K562 (cell line): ENCODE data around the gene DROSHA. TPM values are rescaled to one million over a fixed set of nuclear protein-coding genes. Genes with fewer than 3 reads are reported as not detected.

Source experiments
- ATAC-seq: fragments of 200-7000 bp; cut with Tn5 transposase; 3 replicates; pipeline ENCODE4 v1.9.1; 2020; ENCODE audit warnings: moderate library complexity
- BruUV-seq: library from RNA; stranded (reverse); fragments of 400-500 nt; replicated peaks from 2 replicates; lab custom pipeline; 2021; lab: Mats Ljungman, UMichigan
- CTCF ChIA-PET: fragments of 300-600 bp; formaldehyde crosslinking; extraction: SDS; loops from one replicate; lab custom pipeline; 2021; ENCODE audit warnings: low intra/inter-chr PET ratio; lab: Yijun Ruan, JAX
- POLR2A ChIA-PET: fragments of 300-600, 350-650 bp; sonication (Branson Sonifier 250); formaldehyde crosslinking; extraction: SDS; loops from one replicate; lab custom pipeline; 2021; ENCODE audit warnings: antibody characterized with exemption, inconsistent platforms; lab: Yijun Ruan, JAX
- DNase-seq, 4 experiments: peaks; one replicate each; pipeline versions ENCODE4 v3.0.0 to v3.0.0-alpha.2; 2011 to 2018; ENCODE audit warnings: low spot score in 3 of 4, mixed read lengths in 3 of 4; ENCODE audit errors: extremely low read depth in 1 of 4
- FAIRE-seq: peaks from 2 replicates; lab custom pipeline; 2011; peaks lifted over from hg19 to GRCh38; lab: Jason Lieb, UNC
- H2AFZ ChIP-seq: 2 replicates; pipeline ENCODE4 v1.6.0; 2011; ENCODE audit warnings: low read depth, low read length, control low read depth, inconsistent platforms
- H3K27ac ChIP-seq: fragments of 200-600 bp; 3 replicates; pipeline ENCODE4 v1.8.0; 2011; ENCODE audit warnings: low read depth, mild to moderate bottlenecking, control low read depth, inconsistent platforms, low read length, moderate library complexity, mixed read lengths; ENCODE audit errors: extremely low read depth
- H3K27me3 ChIP-seq, 2 experiments: fragments of 300-600 bp in 1 of 2; 2 replicates in 1 of 2; 3 replicates in 1 of 2; pipeline versions ENCODE4 v1.6.0 to v1.8.0; 2011; ENCODE audit warnings: inconsistent platforms in 2 of 2, low read length in 2 of 2, mild to moderate bottlenecking in 1 of 2, mixed read lengths in 1 of 2, moderate library complexity in 1 of 2; ENCODE audit not compliant: control insufficient read depth in 2 of 2, insufficient read depth in 2 of 2
- H3K36me3 ChIP-seq: fragments of 300-600 bp; 3 replicates; pipeline ENCODE4 v1.8.0; 2011; ENCODE audit warnings: mild to moderate bottlenecking, low read length, inconsistent platforms; ENCODE audit not compliant: control insufficient read depth, insufficient read depth
- H3K4me1 ChIP-seq, 2 experiments: fragments of 200-600 bp in 1 of 2; replicated peaks in 1 of 2; 2 replicates in 1 of 2; 3 replicates in 1 of 2; pipeline versions ENCODE4 v1.5.1 to v1.8.0; 2011; ENCODE audit warnings: inconsistent platforms in 2 of 2, low read length in 2 of 2, mild to moderate bottlenecking in 1 of 2, mixed read lengths in 1 of 2, moderate library complexity in 1 of 2; ENCODE audit not compliant: control insufficient read depth in 2 of 2, insufficient read depth in 2 of 2
- H3K4me2 ChIP-seq: 2 replicates; pipeline ENCODE4 v1.6.1; 2011; ENCODE audit warnings: low read length, control low read depth, inconsistent platforms, mixed read lengths; ENCODE audit not compliant: insufficient read depth
- H3K4me3 ChIP-seq: fragments of 200-600 bp; sonication (generic), shearing (Covaris generic); 2 replicates; pipeline ENCODE4 v1.5.1; 2016; ENCODE audit warnings: control low read depth, inconsistent platforms
- H3K79me2 ChIP-seq: fragments of 200-600 bp; 3 replicates; pipeline ENCODE4 v1.8.0; 2011; ENCODE audit warnings: low read length, inconsistent platforms; ENCODE audit not compliant: control insufficient read depth, insufficient read depth
- H3K9ac ChIP-seq, 2 experiments: 2 replicates each; pipeline versions ENCODE4 v1.6.0 to v1.6.1; 2011; ENCODE audit warnings: low read depth in 2 of 2, low read length in 2 of 2, control low read depth in 1 of 2, inconsistent platforms in 1 of 2, mild to moderate bottlenecking in 1 of 2, mixed read lengths in 1 of 2; ENCODE audit not compliant: insufficient read depth in 1 of 2
- H3K9me1 ChIP-seq: one replicate; pipeline ENCODE4 v1.6.0; 2011; ENCODE audit warnings: inconsistent platforms, mild to moderate bottlenecking, low read length, moderate library complexity; ENCODE audit not compliant: control insufficient read depth, insufficient read depth
- H3K9me3 ChIP-seq: replicated peaks from 2 replicates; pipeline ENCODE4 v1.5.1; 2011; ENCODE audit warnings: low read depth, low read length, inconsistent platforms; ENCODE audit not compliant: control insufficient read depth, insufficient read depth
- H4K20me1 ChIP-seq: replicated peaks from 2 replicates; pipeline ENCODE4 v1.6.1; 2011; ENCODE audit warnings: low read length, inconsistent platforms, mixed read lengths; ENCODE audit not compliant: control insufficient read depth, insufficient read depth
- BRCA1 ChIP-seq, 2 experiments: fragments of 450-650 bp in 1 of 2; sonication (generic) in 1 of 2; formaldehyde crosslinking in 1 of 2; IDR thresholded peaks; 2 replicates each; pipeline versions ENCODE4 v1.5.0 to v1.6.1; 2017 to 2020; ENCODE audit warnings: mild to moderate bottlenecking in 1 of 2, missing genetic modification reagents in 1 of 2
- KAT2B ChIP-seq: IDR thresholded peaks from one replicate; pipeline ENCODE4 v1.6.1; 2012; ENCODE audit warnings: low read depth, mild to moderate bottlenecking, control low read depth, inconsistent platforms, low read length, moderate library complexity
- MYBL2 ChIP-seq, 2 experiments: fragments of 450-650 bp in 1 of 2; sonication (generic) in 1 of 2; formaldehyde crosslinking in 1 of 2; IDR thresholded peaks; 2 replicates each; pipeline versions ENCODE4 v1.6.1 to v1.8.1; 2017 to 2022; ENCODE audit warnings: borderline replicate concordance in 1 of 2, inconsistent platforms in 1 of 2, low read depth in 1 of 2, mild to moderate bottlenecking in 1 of 2, missing genetic modification reagents in 1 of 2, moderate library complexity in 1 of 2
- PHF8 ChIP-seq: fragments of 200-600 bp; sonication (generic); IDR thresholded peaks from 2 replicates; pipeline ENCODE4 v1.6.1; 2012; ENCODE audit warnings: mixed run types, mild to moderate bottlenecking, inconsistent platforms, low read length, moderate library complexity, borderline replicate concordance
- SETDB1 ChIP-seq: IDR thresholded peaks from one replicate; pipeline ENCODE4 v1.6.1; 2012; ENCODE audit warnings: low read length, control low read depth, inconsistent platforms
- TRIM28 ChIP-seq: fragments of 450-650 bp; IDR thresholded peaks from 2 replicates; pipeline ENCODE4 v1.6.1; 2017
- ZBTB8A ChIP-seq: fragments of 450-650 bp; IDR thresholded peaks from 2 replicates; pipeline ENCODE4 v1.6.1; 2018; ENCODE audit warnings: mild to moderate bottlenecking, moderate library complexity; ENCODE audit not compliant: partially characterized antibody
- WGBS: fragments of 100-300 bp; shearing (Covaris generic); methylation state at CpG from one replicate; pipeline ENCODE4 v1.1.6; 2016; ENCODE audit warnings: low coverage, mixed read lengths; ENCODE audit not compliant: insufficient coverage; ENCODE audit errors: missing lambda C conversion rate; 5-methylcytosine and 5-hydroxymethylcytosine counted together
- in situ Hi-C: fragments of 300-500 bp; cut with MboI; formaldehyde crosslinking; loops from 4 replicates; pipeline ENCODE4 v1.15.0; 2018; ENCODE audit warnings: inconsistent platforms, mixed read lengths
- intact Hi-C: fragments of 100-400 bp; cut with micrococcal nuclease; formaldehyde crosslinking; loops from 2 replicates; pipeline ENCODE4 v1.14.2; 2022
- polyA plus RNA-seq, 8 experiments: library from polyadenylated mRNA; depleted of rRNA in 4 of 8; stranded (reverse) in 5 of 8; unstranded in 3 of 8; fragments of >200 nt; fragmentation: Nextera tagmentation in 2 of 8; fragmentation: Illumina TruSeq in 1 of 8; extraction: Ambion mirVana in 2 of 8; extraction: Trizol in 1 of 8; gene quantifications; 2 replicates each; pipeline versions ENCODE4 v1.2.1 to v1.2.3, GENCODE V29; 2011 to 2014; ENCODE audit warnings: inconsistent platforms in 1 of 8, missing spikeins in 1 of 8
- total RNA-seq, 7 experiments: library from RNA; depleted of rRNA in 6 of 7; stranded (reverse); fragments of >200 nt in 6 of 7; fragmentation: Illumina TruSeq in 2 of 7; extraction: Trizol in 2 of 7; gene quantifications; 2 replicates each; pipeline versions ENCODE4 v1.2.1 to v1.2.3, GENCODE V29; 2011 to 2021; ENCODE audit warnings: low replicate concordance in 1 of 7

DROSHA gene
- total and polyA plus RNA-seq, 9 of the 15 experiments (the other 6 are each of a cell fraction or from before 2014, with no cell fraction given): 52.5 to 109 (median 68.9) TPM

DNA sequence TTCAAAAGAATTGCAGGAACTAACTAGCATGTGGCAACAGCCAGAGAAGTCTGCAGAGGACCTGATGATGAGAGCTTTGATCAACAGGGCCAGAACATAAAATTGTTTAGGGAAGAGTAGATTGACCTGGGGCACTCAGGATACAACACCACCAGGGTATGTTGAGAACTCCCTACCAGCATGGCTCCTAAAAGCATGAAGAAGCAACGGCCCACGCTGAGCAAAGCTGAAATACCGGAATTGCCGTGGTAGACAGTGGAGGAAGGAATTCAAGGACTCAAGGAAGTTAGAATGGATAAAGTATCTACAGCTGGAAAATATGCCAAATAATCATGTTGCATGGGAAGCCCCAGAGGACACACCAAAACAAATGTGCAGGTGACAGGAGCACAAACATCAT, 31.6 kb downstream of the DROSHA start:
- TF ChIP-seq ZBTB8A (no peak), MYBL2 (IDR thresholded peaks at IDR 0.05; ENCODE audit: low read depth) (no peak), MYBL2 (CRISPR knock-in tag; IDR thresholded peaks at IDR 0.05; ENCODE audit: borderline replicate concordance) (no peak), KAT2B (no peak), TRIM28 (no peak), SETDB1 (no peak), BRCA1 (IDR thresholded peaks at IDR 0.05) (no peak), BRCA1 (CRISPR knock-in tag; IDR thresholded peaks at IDR 0.05) (no peak), PHF8 (no peak)
- FAIRE-seq (no peak), DNase-seq (no peak), ATAC-seq (no peak)
- in situ Hi-C loops (no loop called here), intact Hi-C loops (no loop called here)
- Histone ChIP-seq H3K9ac (no peak overlapping the region), H2AFZ (no peak overlapping the region), H3K27me3 (no peaks in the 10 kb centered on the region), H3K4me1 (no peaks in the 10 kb centered on the region), H3K27ac (no peak overlapping the region), H3K79me2 (no peaks in the 10 kb centered on the region), H3K9me1 (no peaks in the 10 kb centered on the region), H3K4me3 (no peak overlapping the region), H3K9me3 (no peaks in the 10 kb centered on the region), H4K20me1 (no peaks in the 10 kb centered on the region), H3K36me3 (peaks cover 98% of the 10 kb centered on the region), H3K4me2 (no peak overlapping the region)
- CTCF ChIA-PET: no interaction called here
- POLR2A ChIA-PET: no interaction called here
- BruUV-seq: no TSS peak
- WGBS: 98% methylated on average over 4 of the region's 4 CpGs
